ENCODE data around the gene LOX. TPM values are rescaled to one million over a fixed set of nuclear protein-coding genes. Genes with fewer than 3 reads are reported as not detected.
"Not testable (repeated sequence)": the region's sequence is repeated elsewhere in the genome, so short reads cannot be mapped to it uniquely, and the experiment has no call there.

The LOX gene
- total RNA-seq, 1 experiment from 2014 or later: 10.2 TPM

GRCh38 chr5:122099060-122099790 lies 21.2 kb upstream of the LOX start:
- peak; percentile 86 for DNase-seq (ENCODE audit: low read depth)

GRCh38 chr5:122097391-122097790 lies 19.3 kb upstream of the LOX start:
- no peak for DNase-seq (ENCODE audit: low read depth)

- no peak for DNase-seq (ENCODE audit: low read depth)
Measured at GRCh38 chr5:122095158-122095557, 17.1 kb upstream of the LOX start.

GRCh38 chr5:122094251-122094650 lies 16.2 kb upstream of the LOX start:
- DNase-seq (ENCODE audit: low read depth): not testable (repeated sequence)

GRCh38 chr5:122093415-122094180 lies 15.5 kb upstream of the LOX start:
- no peak for DNase-seq (ENCODE audit: low read depth)

- DNase-seq (ENCODE audit: low read depth): peak; percentile 43
Measured at GRCh38 chr5:122091936-122092600, 14.0 kb upstream of the LOX start.

GRCh38 chr5:122089096-122090013 lies 11.3 kb upstream of the LOX start:
- peak; percentile 61 for DNase-seq (ENCODE audit: low read depth)

- no peak for DNase-seq (ENCODE audit: low read depth)
Measured at GRCh38 chr5:122085041-122085440, 7.0 kb upstream of the LOX start.

- no peak for DNase-seq (ENCODE audit: low read depth)
Measured at GRCh38 chr5:122083535-122083934, 5.5 kb upstream of the LOX start.

GRCh38 chr5:122081541-122081940 lies 3.5 kb upstream of the LOX start:
- no peak for DNase-seq (ENCODE audit: low read depth)

GRCh38 chr5:122077366-122078115 lies 518 bp downstream of the LOX start:
- DNase-seq (ENCODE audit: low read depth): peak; percentile 43

GRCh38 chr5:122076669-122077365 lies 1.2 kb downstream of the LOX start:
- peak; percentile 83 for DNase-seq (ENCODE audit: low read depth)

GRCh38 chr5:122076050-122076461 lies 2.0 kb downstream of the LOX start:
- peak; percentile 37 for DNase-seq (ENCODE audit: low read depth)

- no peak for DNase-seq (ENCODE audit: low read depth)
Measured at GRCh38 chr5:122073864-122074263, 4.2 kb downstream of the LOX start.

- DNase-seq (ENCODE audit: low read depth): no peak
Measured at GRCh38 chr5:122073018-122073417, 5.0 kb downstream of the LOX start.

- DNase-seq (ENCODE audit: low read depth): no peak
Measured at GRCh38 chr5:122067390-122067789, 10.7 kb downstream of the LOX start.

- no peak for DNase-seq (ENCODE audit: low read depth)
Measured at GRCh38 chr5:122064992-122065391, 13.1 kb downstream of the LOX start.

GRCh38 chr5:122063836-122064235 lies 14.2 kb downstream of the LOX start:
- no peak for DNase-seq (ENCODE audit: low read depth)

GRCh38 chr5:122062205-122062604 lies 15.9 kb downstream of the LOX start:
- DNase-seq (ENCODE audit: low read depth): no peak

GRCh38 chr5:122056913-122057312 lies 21.1 kb downstream of the LOX start:
- DNase-seq (ENCODE audit: low read depth): no peak
